GM12891 (cell line): ENCODE data around the gene TEKT2.

Source experiments
- PAX5 ChIP-seq: IDR thresholded peaks from 2 replicates; pipeline ENCODE4 v1.6.1; 2011; ENCODE audit warnings: low read length, moderate library complexity, mild to moderate bottlenecking; ENCODE audit not compliant: insufficient read depth, severe bottlenecking
- POLR2A ChIP-seq: IDR thresholded peaks from 2 replicates; pipeline ENCODE4 v1.6.1; 2011; ENCODE audit warnings: low read depth, low read length, control low read depth
- POLR2AphosphoS5 ChIP-seq: IDR thresholded peaks from 2 replicates; pipeline ENCODE4 v1.6.1; 2011; ENCODE audit warnings: low read depth, low read length, control low read depth
- SPI1 ChIP-seq: IDR thresholded peaks from 2 replicates; pipeline ENCODE4 v1.6.1; 2011; ENCODE audit warnings: low read depth, low read length, control low read depth
- TAF1 ChIP-seq: IDR thresholded peaks from 2 replicates; pipeline ENCODE4 v1.6.1; 2011; ENCODE audit warnings: low read depth, low read length, control low read depth

DNA sequence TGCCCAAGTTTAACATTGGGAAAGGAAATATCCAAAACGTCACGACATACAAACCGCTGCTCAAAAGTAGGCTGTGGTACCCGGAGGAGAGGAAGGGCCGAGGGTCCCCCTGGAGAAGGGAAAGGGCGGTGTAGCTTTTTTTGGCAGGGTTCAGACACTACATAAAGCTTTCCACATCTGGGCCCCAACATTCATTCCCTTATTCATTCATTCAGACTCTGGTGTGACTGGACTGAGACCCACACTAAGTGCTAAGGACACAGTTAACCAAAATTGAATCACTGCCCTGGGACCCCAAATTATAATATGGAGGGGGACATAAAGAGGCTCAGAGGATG lies 51.4 kb downstream of the TEKT2 start:
- no peak for TF ChIP-seq POLR2A
- no peak for TF ChIP-seq SPI1
- TF ChIP-seq POLR2AphosphoS5: no peak
- no peak for TF ChIP-seq PAX5
- no peak for TF ChIP-seq TAF1
